Right lobe of liver (tissue), 4 donors: ENCODE data around the gene PTPRD.

Source experiments
- POLR2A ChIP-seq: fragments of 450-650 bp; IDR thresholded peaks from one replicate; pipeline ENCODE4 v1.6.1; 2017; ENCODE audit warnings: antibody characterized with exemption, mild to moderate bottlenecking
- TF ChIP-seq, protein P1 (sequence below), 4 donors: fragments of 200-600 bp in 3 of 4; fragments of 450-650 bp in 1 of 4; IDR thresholded peaks; one replicate each; pipeline versions ENCODE4 v1.5.1 to v1.8.0; 2016 to 2022; ENCODE audit warnings: antibody characterized with exemption in 4 of 4, mild to moderate bottlenecking in 2 of 4
- donor health status: DM: no; HTN: no; CAD: no.
- donor health status: DM: no; HTN: no; CAD: no.
- donor health status: DM: no; HTN: yes; CAD: no.

DNA sequence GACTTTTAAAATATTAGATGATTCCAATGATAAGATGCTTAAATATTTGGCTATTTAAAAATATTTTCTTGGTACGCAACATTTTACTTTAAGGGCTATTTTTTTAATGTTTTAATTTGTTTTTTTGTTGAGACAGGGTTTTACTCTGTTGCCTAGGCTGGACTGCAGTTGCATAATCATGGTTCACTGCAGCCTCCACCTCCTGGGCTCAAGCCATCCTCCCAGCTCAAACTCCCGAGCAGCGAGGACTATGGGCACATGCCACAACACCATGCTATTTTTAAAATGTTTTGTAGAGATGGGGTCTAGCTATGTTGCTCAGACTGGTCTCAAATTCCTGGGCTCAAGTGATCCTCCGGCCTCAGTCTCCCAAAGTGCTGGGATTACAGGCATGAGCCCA lies 1963.0 kb downstream of the PTPRD start:
- TF ChIP-seq, protein P1, sequence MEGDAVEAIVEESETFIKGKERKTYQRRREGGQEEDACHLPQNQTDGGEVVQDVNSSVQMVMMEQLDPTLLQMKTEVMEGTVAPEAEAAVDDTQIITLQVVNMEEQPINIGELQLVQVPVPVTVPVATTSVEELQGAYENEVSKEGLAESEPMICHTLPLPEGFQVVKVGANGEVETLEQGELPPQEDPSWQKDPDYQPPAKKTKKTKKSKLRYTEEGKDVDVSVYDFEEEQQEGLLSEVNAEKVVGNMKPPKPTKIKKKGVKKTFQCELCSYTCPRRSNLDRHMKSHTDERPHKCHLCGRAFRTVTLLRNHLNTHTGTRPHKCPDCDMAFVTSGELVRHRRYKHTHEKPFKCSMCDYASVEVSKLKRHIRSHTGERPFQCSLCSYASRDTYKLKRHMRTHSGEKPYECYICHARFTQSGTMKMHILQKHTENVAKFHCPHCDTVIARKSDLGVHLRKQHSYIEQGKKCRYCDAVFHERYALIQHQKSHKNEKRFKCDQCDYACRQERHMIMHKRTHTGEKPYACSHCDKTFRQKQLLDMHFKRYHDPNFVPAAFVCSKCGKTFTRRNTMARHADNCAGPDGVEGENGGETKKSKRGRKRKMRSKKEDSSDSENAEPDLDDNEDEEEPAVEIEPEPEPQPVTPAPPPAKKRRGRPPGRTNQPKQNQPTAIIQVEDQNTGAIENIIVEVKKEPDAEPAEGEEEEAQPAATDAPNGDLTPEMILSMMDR (IDR thresholded peaks at IDR 0.05): no peak
- TF ChIP-seq POLR2A: no peak
